ENCODE data around the gene PCDH9.

The PCDH9 gene

DNA sequence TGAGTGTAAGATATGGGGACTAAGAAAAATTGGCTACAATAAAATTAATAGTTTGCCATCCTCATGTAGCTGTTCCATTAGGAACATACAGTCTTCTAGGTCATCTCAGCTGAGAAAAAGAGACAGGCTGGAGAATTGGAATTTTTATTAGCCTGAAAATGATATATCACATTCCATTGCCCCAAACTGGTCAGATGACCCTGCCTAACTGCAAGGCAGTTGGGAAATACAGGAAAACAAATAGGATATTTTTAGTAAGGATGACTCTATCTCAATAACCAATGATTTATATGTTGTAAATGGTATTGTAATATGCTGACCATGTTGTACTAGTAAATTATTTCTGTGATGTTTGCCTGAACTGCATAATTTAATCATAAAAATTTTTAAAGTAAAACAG, 673.8 kb downstream of the PCDH9 start:
- no peak for DNase-seq

DNA sequence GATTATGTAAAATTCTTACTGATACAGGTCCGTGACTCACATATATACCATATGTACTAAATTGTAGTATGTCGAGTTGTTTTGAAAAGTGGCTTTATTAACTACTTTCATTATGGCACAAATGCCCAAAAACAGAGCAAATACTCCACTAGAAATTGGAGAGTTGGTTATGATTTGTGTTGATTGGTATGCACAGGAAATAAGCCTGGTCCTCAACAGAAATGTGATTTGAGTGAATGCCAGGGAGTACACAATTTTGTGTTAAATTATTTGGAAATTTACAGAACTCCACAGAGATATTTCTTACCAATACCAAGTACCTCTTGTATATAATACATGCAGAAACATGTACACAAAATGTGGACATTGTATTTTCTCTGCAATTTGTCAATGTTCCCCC, 676.7 kb downstream of the PCDH9 start:
- DNase-seq, result no peak

DNA sequence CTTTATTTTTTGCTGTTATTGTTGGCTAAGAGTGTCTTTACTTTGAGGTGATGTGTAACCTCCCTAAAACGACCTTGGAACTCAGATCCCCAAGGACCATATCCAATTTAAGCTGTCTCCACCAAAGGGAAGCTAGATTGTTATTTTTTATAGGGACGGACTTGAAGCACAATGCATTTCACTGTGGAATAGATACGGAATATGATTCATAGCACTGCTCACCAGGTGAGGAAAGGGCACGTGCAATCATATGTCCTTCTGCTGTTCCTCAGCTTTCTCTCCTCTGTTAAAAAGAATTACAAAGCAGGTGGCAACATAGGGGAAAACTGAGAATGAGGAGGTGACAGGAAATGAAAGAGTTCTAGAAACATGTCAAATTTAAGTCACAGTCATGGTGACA, 679.0 kb downstream of the PCDH9 start:
- DNase-seq, result no peak

DNA sequence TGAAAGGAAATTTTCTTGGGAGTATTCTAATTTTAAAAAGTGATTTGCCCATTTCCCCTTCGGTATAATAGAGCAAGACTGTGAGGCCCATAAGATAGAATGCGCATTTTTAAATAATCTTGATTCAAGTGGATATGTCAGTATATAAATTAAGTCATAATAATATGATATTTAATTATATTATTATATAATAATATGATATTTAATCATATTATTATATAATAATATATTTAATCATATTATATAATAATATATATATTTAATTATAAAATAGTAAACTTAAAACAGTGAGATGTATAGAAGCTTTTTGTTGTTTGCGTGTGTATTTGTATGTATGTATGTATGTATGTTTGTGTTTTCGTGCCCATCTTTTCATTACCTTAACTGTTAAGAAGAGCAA, 682.5 kb downstream of the PCDH9 start:
- DNase-seq, result no peak

DNA sequence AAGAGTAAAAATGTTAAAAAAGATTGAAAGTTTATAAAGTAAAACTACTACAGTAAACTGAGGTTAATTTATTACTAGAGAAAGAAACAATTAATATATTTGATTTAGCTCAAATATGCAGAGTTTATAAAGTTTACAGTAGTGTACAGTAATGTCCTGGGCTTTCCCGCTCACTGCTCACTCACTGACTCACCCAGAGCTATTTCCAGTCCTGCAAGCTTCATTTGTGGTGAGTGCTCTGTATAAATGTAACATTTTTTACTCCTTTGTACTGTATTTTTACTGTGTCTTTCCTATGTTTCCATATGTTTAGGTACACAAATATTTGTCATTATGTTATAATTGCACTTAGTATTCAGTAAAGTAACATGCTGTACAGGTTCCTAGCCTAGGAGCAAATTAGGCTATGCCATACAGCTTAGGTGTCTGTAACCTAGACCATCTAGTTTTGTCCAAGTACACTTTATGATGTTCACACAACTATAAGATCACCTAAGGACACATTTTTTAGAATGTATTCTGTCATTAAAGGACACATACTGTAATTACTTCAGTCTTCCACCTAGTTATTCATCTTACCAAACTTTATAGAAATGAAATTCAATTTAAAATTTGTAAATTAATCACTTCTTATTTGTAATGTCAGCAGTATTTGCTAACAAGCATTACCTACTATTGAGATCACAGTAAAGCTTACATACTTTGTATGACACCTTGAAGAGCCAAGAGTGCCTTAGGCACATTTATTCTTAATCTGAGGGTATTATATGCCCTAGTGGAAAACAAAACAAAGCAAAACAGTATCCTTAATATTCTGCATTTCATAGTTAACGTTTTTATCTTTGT, 683.4 kb downstream of the PCDH9 start:
- DNase-seq, result no peak

DNA sequence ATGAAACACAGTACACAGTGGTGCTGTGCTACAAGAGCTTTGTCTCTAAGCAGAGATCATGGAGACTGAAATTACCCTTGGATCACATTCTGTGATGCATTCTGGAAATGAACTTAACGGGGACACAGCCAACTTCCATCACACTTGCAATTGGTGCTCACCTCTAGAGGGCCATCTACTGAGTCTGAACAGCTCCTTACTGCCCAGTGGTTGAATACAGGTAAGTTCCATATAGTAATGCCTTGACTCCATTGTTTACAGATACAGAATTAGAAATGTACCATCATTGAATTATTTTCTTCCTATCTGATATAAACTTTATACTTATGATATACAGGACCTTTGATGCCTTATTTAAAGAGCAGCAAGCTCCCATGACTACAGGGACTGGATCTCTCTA, 686.4 kb downstream of the PCDH9 start:
- no peak for DNase-seq

DNA sequence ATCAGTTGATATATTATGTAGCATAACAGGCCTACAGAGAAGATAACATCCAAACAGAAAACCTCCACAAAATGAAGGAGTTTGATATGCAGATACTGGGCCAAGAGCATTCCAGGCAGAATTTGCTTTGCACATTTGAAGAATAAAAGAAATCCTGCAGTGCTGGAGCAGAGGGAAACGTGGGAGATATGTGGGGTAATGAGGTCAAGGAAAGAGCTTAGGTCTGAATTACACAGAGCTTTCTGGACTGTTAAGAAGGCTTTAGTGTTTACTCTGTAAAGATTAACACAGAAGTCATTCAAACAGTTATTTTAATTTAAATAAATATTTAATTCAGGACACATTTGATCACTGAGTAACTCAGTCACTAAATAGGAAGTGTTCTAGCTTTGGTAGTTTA, 692.7 kb downstream of the PCDH9 start:
- DNase-seq, result no peak

DNA sequence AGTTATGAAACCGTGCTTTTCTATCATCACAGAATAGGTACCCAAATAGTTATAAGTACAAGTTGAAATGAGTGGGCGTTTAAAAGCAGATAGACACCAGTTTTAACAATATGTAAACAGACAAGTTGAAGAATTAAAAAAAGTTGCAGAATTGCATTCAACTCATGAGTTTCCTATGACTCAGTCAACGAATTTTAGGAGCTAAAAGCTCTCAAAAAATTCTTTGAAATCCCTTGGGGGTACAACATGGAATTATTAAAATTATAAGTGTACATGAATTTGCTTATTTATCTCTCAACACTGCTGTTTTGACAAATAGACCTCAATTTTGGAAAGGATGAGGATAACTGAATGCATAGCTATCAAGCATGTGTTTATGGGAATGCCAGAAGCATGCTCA, 693.4 kb downstream of the PCDH9 start:
- no peak for DNase-seq

DNA sequence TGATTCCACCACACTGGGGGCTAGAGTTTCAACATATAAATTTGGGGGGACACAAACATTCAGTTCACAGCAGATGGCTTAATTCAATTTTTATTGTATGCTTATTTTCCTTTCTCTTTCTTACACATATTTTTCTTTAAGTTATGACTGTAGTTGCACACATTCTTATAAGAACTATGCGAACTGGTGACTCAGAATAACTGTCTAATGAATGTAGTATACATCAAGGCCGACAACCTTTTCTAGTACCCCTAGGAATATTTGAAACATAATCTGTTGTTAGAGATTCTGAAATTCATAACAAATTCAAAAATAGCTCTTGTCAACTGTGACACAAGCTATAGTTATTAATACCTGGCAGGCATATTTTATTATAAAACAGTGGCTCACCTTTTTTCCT, 695.6 kb downstream of the PCDH9 start:
- no peak for DNase-seq

DNA sequence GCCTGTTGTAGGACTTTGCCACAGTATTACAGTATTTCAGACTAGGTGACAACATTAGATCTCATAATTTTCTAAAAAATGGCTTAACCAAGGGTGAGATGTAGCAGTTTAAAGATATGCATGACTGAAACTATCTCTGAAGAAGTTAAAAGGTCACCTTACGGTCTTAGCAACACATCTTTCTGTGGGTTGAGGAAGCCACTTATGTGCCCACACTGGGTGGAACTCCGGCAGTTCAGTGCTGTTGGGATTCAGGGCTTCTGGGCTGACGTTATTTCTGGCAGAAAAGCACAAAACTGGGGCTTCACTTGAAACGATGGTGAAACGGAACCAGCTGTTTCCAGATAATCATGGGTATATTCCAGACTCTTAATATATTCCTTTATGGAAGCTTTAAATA, 697.3 kb downstream of the PCDH9 start:
- DNase-seq, result no peak

DNA sequence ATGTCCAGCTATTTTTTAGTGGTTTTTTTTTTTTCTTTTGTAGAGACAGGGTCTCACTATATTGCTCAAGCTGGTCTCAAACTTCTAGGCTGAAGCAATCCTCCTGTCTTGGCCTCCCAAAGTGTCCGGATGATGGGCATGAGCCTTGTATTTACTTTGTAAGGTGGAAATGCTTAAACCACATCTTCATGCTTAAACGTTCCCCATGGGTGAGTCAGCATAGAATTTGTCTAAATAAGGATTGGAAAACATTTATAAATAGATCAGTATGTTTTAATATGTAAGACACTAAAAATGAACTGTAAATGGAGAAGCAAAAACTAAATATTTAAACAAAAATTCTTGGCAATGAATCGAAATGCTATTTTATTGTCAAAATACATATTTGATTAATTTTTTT, 698.0 kb downstream of the PCDH9 start:
- no peak for DNase-seq

DNA sequence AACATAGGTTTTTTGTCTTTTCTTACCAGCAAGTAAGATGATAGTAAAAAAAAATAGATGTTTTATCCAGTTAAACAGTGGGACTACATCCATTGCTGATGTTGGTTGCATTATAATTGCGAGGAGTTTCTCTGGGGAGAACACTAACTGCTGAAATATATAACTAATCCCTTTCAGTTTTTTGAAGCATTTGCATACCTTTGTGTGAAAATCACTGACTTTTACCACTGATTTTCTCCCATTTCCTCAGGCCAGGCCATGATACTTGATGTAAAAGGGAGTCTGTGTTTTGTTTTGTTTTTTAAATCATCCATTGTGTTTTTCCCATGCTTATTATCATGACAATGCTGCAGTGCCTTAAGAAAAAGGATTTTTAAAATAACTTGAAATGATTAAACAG, 699.5 kb downstream of the PCDH9 start:
- DNase-seq, result no peak

DNA sequence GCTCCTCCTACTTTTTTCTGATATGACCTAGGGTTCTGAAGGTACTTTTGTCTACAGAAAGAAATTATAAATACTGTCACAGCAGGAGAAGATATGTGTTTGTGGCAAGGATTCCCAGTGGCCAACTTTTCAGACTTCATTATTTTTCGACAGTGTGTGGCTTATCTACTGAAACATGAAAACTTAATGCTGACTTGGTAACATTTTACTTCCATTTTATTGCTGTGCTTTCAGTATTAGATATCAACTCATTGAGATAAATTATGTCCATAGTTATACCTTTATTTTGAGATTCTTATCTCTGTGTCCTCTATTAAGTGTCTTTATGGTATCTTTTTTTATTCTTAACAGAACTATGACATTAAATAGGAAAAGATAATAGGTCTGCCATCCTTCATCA, 700.0 kb downstream of the PCDH9 start:
- DNase-seq, result no peak

DNA sequence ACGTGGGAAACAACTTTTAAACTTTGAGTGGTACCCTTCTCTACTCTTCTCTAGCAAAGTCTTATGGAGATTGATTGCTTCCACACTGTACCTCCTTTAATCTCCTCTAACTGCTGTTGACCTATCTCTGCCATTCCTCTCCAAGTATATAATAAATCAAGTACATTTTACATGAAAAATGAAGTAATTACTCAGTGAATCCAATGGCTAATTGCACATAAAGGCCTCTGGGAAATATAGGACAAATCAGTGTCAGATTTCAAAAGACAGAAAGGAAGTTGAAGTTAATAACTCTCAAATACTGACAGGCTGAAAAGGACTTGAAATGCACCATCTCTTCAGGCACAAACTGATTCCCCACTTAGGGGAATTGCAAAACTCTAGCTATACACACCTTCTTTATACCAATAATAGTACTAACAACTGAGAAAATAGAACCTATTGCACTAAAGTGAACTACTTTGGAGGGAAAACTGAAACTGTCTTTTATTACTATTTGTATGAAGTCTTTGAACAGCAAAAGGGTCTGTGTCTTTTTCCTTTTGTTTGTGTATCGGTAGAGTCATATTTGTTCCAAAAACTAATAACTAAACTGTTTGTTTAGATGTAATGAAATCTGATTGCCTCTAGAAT, 701.1 kb downstream of the PCDH9 start:
- DNase-seq, result no peak

DNA sequence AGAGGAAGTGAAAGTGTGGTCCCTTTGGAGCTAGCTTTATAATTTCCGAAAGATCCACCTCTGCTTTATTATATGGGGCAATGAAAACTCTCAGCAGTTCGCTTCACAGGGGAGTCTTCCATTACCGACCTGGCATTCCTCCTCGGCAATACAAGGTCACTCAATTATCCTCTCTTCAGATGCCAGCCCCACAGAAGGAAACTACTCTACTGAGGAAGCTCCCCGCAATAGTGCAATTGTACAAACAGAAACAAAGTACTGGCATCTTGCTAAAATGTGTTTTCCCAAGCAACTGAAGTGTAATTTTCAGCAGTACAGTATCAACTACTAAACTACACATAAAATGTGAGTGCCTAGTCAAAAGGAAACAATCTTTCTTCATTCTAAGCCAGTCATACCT, 702.0 kb downstream of the PCDH9 start:
- no peak for DNase-seq

DNA sequence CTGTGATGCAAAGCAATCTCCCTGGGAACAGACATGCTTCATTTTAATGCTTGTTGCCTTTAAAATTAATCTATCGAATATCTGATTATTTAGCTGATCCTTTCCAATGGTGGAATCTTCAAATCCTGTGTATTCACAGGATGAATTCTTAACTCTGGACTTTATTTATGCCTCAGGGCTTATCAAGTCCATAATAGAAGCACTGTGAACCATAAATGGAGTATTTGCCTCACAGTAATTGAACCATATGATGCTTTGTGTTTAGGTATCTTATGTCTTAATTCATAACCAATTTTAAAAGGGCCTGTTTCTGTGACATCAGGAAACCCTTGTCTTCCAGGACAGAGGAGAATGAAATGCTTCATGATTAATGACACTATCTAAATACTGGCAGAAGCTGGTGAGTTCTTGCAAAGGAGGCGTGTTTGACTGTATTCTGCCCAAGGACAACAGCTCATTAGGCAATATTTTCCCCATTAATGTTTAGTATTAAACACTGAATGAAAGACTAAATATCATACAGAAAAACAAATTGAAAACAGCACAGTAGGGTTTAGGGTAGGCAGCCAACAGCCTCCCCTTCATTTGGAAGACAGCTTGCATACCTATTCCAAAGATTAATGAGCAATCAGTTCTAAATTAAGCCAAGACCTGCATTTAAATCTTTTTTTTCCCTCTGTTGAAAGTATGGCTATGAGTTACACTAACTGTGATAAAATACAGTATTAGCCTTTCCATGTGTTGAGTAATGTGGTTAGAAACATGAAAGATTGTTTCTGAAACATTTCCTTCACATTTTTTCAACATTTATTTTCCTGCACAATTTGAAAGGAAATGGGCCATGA, 709.4 kb downstream of the PCDH9 start:
- no peak for DNase-seq

DNA sequence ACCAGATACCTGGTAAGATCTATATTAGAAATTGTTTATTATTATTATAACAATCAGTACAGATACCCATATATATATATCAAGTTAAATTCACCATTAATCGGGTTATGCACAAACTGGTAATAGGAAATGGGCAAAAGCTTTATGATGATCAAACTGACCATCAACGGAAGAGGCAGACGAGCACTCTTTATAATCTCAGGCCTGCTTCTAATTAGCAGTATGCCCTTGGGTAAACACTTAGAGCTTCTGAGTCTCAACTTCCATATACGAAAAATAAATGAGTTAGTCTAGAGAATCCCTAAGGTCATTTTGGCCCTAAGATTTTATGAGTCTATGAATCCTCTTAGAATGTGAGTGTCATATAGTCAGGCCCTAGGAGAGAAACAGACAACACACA, 710.9 kb downstream of the PCDH9 start:
- DNase-seq, result no peak

DNA sequence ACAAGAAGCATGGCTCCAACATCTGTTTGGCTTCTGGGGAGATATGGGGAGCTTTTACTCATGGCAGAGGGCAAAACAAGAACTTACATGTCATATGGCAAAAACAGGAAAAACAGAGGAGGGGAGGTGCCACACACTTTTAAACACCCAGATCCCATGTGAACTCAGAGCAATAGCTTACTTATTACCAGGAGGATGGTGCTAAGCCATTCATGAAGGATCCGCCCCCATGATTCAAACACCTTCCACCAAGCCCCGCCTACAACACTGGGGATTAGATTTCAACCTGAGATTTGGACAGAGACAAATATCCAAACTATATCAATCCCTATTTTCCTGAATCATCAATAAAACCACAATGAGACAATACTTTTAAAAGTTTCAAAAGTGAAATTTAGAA, 712.1 kb downstream of the PCDH9 start:
- no peak for DNase-seq

DNA sequence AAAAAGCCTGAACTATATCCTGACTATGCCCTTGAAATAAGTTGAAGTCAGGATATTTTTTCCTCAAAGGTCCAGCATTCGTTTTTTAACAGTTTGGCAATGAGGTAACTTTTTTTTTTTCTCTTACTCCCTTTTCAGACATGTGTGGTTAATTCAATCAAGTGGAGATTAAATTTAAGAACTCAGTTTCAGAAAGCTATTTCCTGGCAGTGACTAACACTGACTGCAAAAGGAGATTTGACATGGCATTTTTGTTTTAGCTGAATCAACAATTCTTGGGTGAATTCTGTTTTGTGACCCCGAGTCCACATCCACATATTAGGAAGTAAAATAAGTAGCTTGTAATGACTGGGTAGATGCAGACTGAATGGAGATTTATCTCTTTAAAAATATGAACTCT, 716.4 kb downstream of the PCDH9 start:
- DNase-seq, result no peak

DNA sequence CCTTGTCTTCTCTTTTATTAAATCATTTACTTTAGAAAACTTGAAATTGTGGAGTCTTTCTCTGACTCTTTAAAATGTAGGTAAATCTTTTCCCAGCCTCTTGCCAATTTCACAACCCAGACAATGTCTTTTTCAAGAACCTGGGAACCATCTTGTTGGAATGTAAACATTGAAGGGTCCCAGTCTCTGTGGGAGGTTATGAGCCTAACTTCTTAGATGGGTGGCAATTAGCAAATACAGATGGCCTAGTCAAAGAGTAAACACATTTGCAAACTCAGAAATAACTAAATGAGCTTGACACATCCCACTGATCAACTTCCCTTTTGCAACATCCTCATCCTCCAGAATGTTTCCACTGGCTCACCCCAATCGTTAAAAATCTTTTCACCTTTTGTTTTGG, 721.0 kb downstream of the PCDH9 start:
- DNase-seq, result no peak

DNA sequence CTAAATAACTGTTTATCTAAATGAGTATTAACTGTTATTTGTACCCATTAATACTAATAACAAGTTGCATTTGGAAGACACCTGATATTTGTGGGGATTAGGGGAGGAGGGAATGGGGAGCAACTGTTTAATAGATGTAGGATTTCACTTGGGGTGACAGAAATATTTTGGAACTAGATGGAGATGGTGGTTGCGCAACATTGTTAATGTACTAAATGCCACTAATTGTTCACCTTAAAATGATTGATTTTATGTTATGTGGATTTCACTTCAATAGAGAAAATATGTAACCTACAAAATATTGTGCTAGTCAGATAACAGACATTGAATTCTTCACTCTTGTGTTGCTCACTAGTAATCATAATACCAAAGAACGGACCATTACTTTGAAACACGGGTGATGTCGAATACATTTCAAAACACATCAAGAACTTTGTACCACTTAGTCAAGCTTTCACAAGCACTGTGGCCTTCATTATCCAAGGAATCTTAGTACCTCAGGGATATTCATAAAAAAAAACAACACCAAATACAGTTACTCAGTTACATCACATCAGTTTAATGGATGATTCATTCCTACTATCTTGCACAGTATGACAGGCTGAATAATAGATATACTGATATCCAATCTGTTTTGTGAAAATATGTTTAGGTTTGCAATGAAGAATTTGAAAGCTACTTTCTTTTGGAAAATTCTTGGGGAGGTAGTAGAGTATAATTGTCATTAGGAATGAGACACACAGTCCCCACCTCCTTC, 721.8 kb downstream of the PCDH9 start:
- no peak for DNase-seq

DNA sequence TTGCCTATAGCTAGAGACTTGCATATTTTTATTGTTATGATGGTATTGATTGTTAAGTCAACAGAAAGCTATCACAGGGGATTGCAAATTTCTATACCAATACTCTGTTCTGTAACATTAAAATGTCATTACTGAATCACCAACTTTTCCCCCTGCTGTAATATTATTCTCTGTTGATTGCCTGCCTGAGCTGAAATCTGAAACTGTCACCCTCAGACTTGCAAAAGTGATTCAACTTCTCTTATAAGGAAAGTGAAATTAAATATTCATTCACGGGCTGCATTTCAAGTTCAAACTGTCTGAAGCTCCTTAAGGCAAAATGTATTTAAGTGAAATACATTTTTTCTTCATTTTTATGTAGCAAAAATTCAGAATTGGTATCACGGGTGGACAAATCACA, 723.2 kb downstream of the PCDH9 start:
- DNase-seq, result no peak

Measured in stimulated activated CD4-positive, alpha-beta T cell treated with anti-CD3 and anti-CD28 coated beads, Interleukin-1b, Interleukin-23, amount 100 ng/mL, for 48 hours (primary cell).